ENCODE data around the gene BECN2. TPM values are rescaled to one million over a fixed set of nuclear protein-coding genes. Genes with fewer than 3 reads are reported as not detected.

The BECN2 gene
- total and polyA plus RNA-seq, 8 donors = not detected

DNA sequence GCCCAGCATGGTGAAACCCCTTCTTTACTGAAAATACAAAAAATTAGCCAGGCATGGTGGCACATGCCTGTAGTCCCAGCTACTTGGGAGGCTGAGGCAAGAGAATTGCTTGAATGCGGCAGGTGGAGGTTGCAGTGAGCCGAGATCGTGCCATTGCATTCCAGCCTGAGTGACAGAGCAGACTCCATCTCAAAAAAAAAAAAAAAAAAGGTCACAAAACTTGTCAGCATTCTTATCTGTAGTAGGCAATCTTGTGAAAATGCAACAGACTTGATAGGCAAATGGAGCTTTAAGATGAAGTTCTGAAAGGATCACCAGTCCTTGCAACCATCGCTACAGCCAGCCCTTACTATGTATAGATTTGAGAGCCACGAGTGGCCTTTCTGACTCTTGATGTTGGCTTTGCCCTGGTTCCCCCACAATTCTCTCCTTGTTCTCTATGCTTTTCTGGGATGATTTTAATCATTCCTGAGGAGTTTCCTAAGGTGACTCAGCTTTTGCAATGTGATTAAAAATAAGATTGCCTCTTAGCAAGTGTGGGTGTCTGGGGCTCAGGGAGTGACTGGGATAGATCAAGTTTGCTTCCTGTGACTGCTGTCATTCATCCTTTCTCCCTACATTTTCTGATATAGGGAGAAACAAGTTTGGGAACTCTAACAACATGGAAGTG, 48.4 kb downstream of the BECN2 start:
- no peak for ATAC-seq
- no peaks in the 10 kb centered on the region for H3K4me1 ChIP-seq
- H3K27me3 ChIP-seq = no peaks in the 10 kb centered on the region
- H3K9me3 ChIP-seq = no peaks in the 10 kb centered on the region
- DNase-seq = no peak
- no peak overlapping the region for H3K4me3 ChIP-seq
- H3K27ac ChIP-seq = no peak overlapping the region
- H3K36me3 ChIP-seq = no peaks in the 10 kb centered on the region
- TF ChIP-seq, protein P1, sequence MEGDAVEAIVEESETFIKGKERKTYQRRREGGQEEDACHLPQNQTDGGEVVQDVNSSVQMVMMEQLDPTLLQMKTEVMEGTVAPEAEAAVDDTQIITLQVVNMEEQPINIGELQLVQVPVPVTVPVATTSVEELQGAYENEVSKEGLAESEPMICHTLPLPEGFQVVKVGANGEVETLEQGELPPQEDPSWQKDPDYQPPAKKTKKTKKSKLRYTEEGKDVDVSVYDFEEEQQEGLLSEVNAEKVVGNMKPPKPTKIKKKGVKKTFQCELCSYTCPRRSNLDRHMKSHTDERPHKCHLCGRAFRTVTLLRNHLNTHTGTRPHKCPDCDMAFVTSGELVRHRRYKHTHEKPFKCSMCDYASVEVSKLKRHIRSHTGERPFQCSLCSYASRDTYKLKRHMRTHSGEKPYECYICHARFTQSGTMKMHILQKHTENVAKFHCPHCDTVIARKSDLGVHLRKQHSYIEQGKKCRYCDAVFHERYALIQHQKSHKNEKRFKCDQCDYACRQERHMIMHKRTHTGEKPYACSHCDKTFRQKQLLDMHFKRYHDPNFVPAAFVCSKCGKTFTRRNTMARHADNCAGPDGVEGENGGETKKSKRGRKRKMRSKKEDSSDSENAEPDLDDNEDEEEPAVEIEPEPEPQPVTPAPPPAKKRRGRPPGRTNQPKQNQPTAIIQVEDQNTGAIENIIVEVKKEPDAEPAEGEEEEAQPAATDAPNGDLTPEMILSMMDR (IDR thresholded peaks at IDR 0.05) = no peak
- intact Hi-C loops (cut with DNase I) = no loop called here

DNA sequence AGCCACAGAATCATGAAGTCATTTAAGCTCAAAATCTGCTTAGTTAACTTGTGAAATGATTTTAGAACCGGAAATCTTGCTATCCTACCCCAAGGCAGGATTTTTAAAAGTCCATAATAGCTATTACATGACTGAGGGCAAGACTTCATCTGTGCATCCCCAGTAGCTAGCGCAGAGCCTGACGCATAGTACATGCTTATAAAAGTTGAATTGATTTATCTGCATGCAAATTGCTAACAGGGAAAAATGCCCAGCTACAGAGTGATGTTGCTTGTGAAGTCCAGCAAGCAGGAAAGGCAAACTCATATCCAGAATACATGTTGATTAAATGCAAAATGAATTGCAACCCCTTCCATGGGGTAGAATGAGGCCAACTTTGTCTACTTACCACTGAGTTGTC, 49.4 kb downstream of the BECN2 start:
- Histone ChIP-seq H3K4me3 (no peak overlapping the region), H3K36me3 (no peaks in the 10 kb centered on the region), H3K9me3 (no peaks in the 10 kb centered on the region), H3K27ac (no peak overlapping the region), H3K27me3 (no peaks in the 10 kb centered on the region), H3K4me1 (no peaks in the 10 kb centered on the region)
- DNase-seq (no peak), ATAC-seq (no peak)
- TF ChIP-seq, protein P1 (IDR thresholded peaks at IDR 0.05) = no peak
- intact Hi-C loops (cut with DNase I) = no loop called here

Other genes with a start within 250 kb of the BECN2 start
- 1 to 10 TPM; 4.0 to 5.6 TPM for gene EXO1, start 109.6 kb upstream of the BECN2 start, total RNA-seq
- gene EXO1, start 109.6 kb upstream of the BECN2 start, polyA plus RNA-seq (ENCODE audit: insufficient read length in 6 of 6) = 10 to 100 TPM in 4 of 6 donors, 1 to 10 TPM in 2; 9.2 to 16.2 (median 13.4) TPM
- 1 to 10 TPM in 1 of 2 donors, under 1 TPM in 1; 0.92 to 1.3 TPM for gene MAP1LC3C, start 41.3 kb downstream of the BECN2 start, total RNA-seq
- gene MAP1LC3C, start 41.3 kb downstream of the BECN2 start, polyA plus RNA-seq (ENCODE audit: insufficient read length in 6 of 6) = 1 to 10 TPM in 3 of 6 donors, under 1 TPM in 3; 0.77 to 1.6 (median 1.1) TPM